Osteoblast (primary cell): Measurements from ENCODE around the gene SOX8. TPM values are rescaled to one million over a fixed set of nuclear protein-coding genes. Genes with fewer than 3 reads are reported as not detected.

ENCODE experiments used
- DNase-seq: peaks from one replicate; pipeline ENCODE4 v3.0.0; 2011; ENCODE audit warnings: low spot score, mixed read lengths; ENCODE audit not compliant: insufficient read length; ENCODE audit errors: missing footprints
- H2AFZ ChIP-seq: 2 replicates; pipeline ENCODE4 v1.6.0; 2011; ENCODE audit warnings: mild to moderate bottlenecking, low read length
- H3K27ac ChIP-seq: 2 replicates; pipeline ENCODE4 v1.5.1; 2011; ENCODE audit warnings: mild to moderate bottlenecking, low read depth, low read length, moderate library complexity
- H3K27me3 ChIP-seq: 2 replicates; pipeline ENCODE4 v1.6.0; 2012; ENCODE audit warnings: mild to moderate bottlenecking, control low read depth, inconsistent platforms, low read length, moderate library complexity; ENCODE audit not compliant: insufficient read depth
- H3K36me3 ChIP-seq: 2 replicates; pipeline ENCODE4 v1.5.1; 2011; ENCODE audit warnings: mild to moderate bottlenecking, low read length, control low read depth, moderate library complexity; ENCODE audit not compliant: insufficient read depth
- H3K4me1 ChIP-seq: 2 replicates; pipeline ENCODE4 v1.5.1; 2011; ENCODE audit warnings: mild to moderate bottlenecking, low read length, control low read depth, moderate library complexity; ENCODE audit not compliant: insufficient read depth
- H3K4me2 ChIP-seq: 2 replicates; pipeline ENCODE4 v1.6.0; 2011; ENCODE audit warnings: mild to moderate bottlenecking, low read length; ENCODE audit not compliant: insufficient read depth
- H3K4me3 ChIP-seq: fragments of 200-600 bp; sonication (generic); 3 replicates; pipeline ENCODE4 v1.5.1; 2012; ENCODE audit warnings: mild to moderate bottlenecking, low read length, inconsistent platforms; ENCODE audit not compliant: insufficient read depth
- H3K79me2 ChIP-seq: 2 replicates; pipeline ENCODE4 v1.6.0; 2012; ENCODE audit warnings: mild to moderate bottlenecking, low read length, control low read depth, inconsistent platforms; ENCODE audit not compliant: insufficient read depth
- H3K9me3 ChIP-seq: 2 replicates; pipeline ENCODE4 v1.5.1; 2011; ENCODE audit warnings: low read depth, low read length, control low read depth
- H4K20me1 ChIP-seq: 2 replicates; pipeline ENCODE4 v1.6.0; 2012; ENCODE audit warnings: mild to moderate bottlenecking, low read length, control low read depth; ENCODE audit not compliant: insufficient read depth
- CTCF ChIP-seq: IDR thresholded peaks from 2 replicates; pipeline ENCODE4 v1.5.1; 2011; ENCODE audit warnings: mild to moderate bottlenecking, low read depth, low read length, moderate library complexity; ENCODE audit errors: extremely low read depth
- total RNA-seq: library from RNA; depleted of rRNA; stranded (reverse); fragments of >200 nt; gene quantifications from 2 replicates; pipeline ENCODE4 v1.2.3, GENCODE V29; 2012

SOX8 gene
- total RNA-seq, 1 donor = not detected

- Histone ChIP-seq H3K4me2 (no peak overlapping the region), H3K27me3 (peaks cover 44% of the 10 kb centered on the region), H3K4me1 (no peaks in the 10 kb centered on the region), H2AFZ (no peak overlapping the region), H3K27ac (no peak overlapping the region), H3K4me3 (no peak overlapping the region), H3K79me2 (no peaks in the 10 kb centered on the region), H3K36me3 (no peaks in the 10 kb centered on the region), H3K9me3 (peaks cover 14% of the 10 kb centered on the region), H4K20me1 (no peaks in the 10 kb centered on the region)
- DNase-seq = no peak
- no peak for TF ChIP-seq CTCF
Measured at GRCh38 chr16:996681-997080, 15.1 kb downstream of the SOX8 start.

GRCh38 chr16:997440-998051, 16.0 kb downstream of the SOX8 start:
- no peaks in the 10 kb centered on the region for H3K4me1 ChIP-seq
- no peaks in the 10 kb centered on the region for H3K79me2 ChIP-seq
- peak; percentile 96 for DNase-seq
- H3K4me2 ChIP-seq = peak overlapping the region; percentile 28
- no peaks in the 10 kb centered on the region for H3K36me3 ChIP-seq
- no peak overlapping the region for H3K27ac ChIP-seq
- TF ChIP-seq CTCF = no peak
- no peak overlapping the region for H3K4me3 ChIP-seq
- H4K20me1 ChIP-seq = no peaks in the 10 kb centered on the region
- H3K27me3 ChIP-seq = peaks cover 46% of the 10 kb centered on the region
- no peak overlapping the region for H2AFZ ChIP-seq
- peaks cover 14% of the 10 kb centered on the region for H3K9me3 ChIP-seq

- Histone ChIP-seq H3K79me2 (no peaks in the 10 kb centered on the region), H3K4me3 (no peak overlapping the region), H3K27me3 (peaks cover 46% of the 10 kb centered on the region), H3K4me2 (no peak overlapping the region), H3K9me3 (peaks cover 14% of the 10 kb centered on the region), H2AFZ (no peak overlapping the region), H3K27ac (no peak overlapping the region), H3K36me3 (no peaks in the 10 kb centered on the region), H4K20me1 (no peaks in the 10 kb centered on the region), H3K4me1 (peaks cover 5% of the 10 kb centered on the region)
- TF ChIP-seq CTCF = no peak
- no peak for DNase-seq
Measured at GRCh38 chr16:998211-998610, 16.6 kb downstream of the SOX8 start.

GRCh38 chr16:998615-999014, 17.0 kb downstream of the SOX8 start:
- Histone ChIP-seq H3K4me1 (peaks cover 9% of the 10 kb centered on the region), H3K36me3 (no peaks in the 10 kb centered on the region), H3K79me2 (no peaks in the 10 kb centered on the region), H4K20me1 (no peaks in the 10 kb centered on the region), H3K27ac (no peak overlapping the region), H3K27me3 (peaks cover 46% of the 10 kb centered on the region), H3K4me3 (no peak overlapping the region), H3K9me3 (peaks cover 14% of the 10 kb centered on the region), H2AFZ (no peak overlapping the region), H3K4me2 (no peak overlapping the region)
- DNase-seq = no peak
- TF ChIP-seq CTCF = no peak
